ENCODE data around the gene HS3ST4.
"Not testable (repeated sequence)": the region's sequence is repeated elsewhere in the genome, so short reads cannot be mapped to it uniquely, and the experiment has no call there.

Gene HS3ST4

DNA sequence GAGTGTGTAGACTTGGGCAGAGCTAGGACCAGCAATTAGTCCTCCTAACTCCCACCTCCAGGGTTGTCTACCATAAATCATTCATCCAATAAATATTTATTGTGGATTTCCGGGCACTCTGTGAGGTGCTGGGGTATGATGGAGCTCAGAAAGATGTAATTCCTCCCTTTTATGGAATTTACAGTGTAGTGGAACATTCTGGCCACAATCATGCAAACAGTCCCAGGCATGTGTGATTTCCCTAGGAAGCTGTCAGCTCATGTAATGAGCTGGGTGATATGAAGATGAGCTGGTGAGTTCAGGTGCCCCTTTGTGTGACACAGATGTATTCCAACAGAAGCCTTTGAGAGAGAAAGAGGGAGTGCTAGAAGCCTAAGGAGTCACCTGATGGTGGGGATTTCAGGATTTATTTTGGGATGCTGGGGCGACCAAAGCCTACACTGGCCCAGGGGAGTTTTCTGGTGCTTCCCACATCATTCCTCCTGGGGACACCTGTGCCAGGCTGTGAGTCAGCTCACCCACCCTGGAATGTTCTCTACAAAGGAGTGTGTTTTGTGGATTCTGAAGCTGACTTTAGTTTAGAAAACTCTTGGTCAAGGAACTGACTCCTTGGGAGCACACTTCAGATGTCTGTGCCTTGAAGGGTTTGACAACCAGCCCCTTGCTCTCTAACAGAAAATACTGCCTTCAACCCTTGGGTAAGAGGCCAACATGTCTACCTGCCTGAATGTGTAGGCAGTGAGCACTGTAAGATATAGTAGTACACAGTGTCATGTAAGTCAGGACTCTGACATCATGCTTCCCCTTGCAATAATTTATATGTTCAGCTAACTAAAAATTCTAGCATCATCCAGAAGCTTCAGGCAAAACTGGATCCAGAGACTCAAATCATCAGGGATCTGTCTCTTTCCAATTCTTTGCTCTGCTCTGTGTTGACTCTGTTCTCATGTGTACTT is 42.9 kb downstream of the HS3ST4 start:
- no peak for DNase-seq (ENCODE audit: low read depth)

DNA sequence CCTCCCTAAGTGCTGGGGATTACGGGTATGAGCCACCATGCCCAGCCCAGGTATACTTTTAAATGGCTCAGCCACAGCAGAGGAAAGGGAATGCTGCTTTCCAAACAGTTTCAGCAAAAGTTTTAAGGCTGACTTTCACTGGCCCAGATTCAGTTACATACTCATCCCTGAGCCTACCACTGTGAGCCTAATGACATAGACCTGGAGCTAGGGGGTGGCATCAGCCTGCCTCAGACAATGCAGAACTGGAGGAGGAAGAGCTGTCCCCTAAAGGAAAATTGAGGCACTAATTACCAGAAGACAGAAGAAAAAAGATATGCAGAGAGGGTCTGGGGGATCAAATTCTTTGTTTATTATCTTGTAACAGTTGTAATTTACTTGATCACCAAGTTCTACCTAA is 43.9 kb downstream of the HS3ST4 start:
- no peak for DNase-seq (ENCODE audit: low read depth)

DNA sequence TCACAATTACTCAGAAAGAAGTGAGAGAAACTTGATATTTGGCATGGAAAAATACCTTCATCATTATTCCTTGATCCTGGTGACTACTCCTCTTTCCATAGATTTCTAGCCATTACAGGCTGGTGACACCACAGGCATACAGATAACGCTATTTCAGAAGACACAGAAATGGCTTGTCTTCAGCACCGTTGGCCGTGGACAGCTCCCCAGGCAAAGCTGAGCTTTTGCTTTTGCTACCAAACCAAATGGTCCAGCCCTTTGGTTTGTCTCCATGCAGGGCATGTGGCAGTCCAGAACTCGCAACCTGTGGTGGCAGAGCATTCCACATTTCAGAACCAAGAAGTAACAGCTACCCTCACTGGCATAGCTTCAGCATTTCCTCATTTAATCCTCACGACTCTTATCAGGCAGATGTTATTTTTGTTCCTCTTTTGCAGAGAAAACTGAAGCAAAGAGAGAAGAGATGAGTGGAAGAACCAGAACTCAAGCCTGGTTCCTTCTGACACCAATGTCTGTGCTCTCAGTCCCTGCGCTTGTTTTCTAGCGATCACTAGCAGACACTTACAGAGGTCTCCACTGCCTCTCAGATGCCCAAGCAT is 55.5 kb downstream of the HS3ST4 start:
- no peak for DNase-seq (ENCODE audit: low read depth)

DNA sequence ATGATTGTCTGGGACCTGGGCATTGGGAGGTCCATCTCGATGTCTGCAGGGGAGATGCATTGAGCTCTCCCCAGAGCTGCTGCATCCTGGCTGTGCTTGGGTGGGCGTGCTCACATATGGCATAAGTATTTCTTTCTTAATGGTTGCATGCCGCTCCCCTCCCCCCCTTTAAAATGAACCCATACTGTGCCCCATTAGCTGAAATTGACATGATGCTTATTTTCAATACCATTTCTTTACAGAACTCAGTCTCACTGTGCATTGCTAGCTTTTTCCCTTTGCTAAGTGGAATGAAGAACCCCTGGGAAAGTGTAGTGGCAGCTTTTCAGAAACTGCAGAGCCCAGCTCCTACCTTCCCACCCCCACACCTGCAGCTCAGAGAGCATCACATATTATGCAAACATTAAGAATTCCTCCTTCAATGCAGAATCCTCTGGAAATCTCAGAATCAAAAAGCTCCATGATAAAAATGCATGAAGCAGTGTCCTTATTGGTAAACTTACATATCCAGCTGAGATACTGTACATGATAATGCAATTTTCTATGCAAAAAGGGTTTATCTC is 56.4 kb downstream of the HS3ST4 start:
- DNase-seq (ENCODE audit: low read depth), result no peak

DNA sequence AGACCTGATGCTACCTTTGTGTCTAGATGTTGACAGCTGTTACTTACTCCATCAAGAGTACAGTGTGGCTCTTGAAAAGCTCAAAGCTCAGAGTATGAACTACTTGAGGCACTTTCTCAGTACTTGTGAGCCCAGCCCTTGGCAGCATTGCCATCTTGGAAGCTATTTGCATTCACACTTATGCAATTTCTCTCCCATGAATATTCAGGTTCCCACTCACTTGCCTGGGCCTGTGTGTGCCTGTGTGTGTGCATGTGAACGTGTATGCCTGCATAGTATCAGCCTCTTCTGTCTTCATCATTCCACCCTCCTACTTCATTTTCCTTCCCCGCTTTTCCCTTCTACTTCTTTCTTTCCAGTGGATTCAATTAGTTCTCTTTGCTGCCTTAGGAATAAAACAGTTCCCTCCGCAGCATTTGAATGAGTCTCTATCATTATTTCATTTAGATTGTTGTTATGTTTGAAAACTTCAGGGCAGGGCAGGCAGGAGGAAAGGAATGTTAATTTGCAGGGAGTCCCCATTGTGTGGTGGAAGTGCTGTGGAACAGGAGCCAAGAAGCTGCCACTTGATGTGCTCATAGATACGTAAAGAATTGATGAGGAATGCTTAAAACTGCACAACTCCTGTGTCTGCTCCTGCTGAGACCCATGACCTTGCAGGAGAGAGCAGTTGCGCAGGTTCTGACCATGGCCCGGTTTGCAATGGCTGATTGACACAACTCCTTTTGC is 58.9 kb downstream of the HS3ST4 start:
- DNase-seq (ENCODE audit: low read depth), result no peak

DNA sequence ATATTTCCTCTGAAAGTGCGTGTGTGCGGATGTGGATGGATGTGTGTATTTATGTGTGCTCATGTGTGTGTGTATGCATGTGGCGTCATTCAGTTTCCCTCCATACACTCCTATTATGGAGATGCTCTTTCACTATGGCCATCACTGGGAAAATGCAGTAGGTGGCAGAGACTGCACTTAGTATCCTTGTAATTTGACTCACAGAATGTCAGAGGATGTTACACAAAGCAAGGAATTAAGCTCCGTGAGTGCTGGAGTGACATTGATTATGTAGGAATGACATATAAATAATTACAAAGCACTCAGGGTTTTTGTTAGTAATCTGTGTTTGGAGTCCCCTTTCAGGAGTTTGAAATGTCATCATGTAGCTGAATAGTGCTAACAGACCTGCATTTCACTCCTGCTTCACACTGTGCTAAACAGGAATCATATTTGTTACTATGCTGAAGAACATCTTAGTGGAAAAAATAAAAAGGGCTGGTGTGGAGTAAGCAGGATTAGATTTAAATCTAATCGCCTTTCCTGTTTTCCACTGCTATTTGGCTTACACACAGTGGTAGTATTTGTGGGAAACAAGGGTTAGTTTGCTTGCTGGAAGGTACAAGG is 59.6 kb downstream of the HS3ST4 start:
- no peak for DNase-seq (ENCODE audit: low read depth)

DNA sequence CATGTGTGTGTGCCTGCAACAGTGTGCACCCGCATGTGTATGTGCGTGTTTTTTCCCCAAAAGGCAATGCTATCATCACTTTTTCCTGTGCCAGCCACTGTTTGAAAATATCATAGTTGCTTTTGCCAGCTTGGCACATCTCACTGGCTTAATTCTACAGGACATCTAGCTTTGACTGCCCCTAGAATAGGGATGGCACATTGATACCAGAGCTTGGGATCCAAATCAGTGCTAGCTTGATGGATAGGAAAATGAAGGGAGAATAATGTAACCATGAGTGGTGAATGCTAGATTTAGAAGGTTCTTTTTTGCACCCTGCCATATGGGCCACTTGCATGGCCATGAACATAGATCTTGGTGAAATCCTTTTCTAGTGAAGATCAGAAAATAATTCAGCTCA is 72.7 kb downstream of the HS3ST4 start:
- no peak for DNase-seq (ENCODE audit: low read depth)

DNA sequence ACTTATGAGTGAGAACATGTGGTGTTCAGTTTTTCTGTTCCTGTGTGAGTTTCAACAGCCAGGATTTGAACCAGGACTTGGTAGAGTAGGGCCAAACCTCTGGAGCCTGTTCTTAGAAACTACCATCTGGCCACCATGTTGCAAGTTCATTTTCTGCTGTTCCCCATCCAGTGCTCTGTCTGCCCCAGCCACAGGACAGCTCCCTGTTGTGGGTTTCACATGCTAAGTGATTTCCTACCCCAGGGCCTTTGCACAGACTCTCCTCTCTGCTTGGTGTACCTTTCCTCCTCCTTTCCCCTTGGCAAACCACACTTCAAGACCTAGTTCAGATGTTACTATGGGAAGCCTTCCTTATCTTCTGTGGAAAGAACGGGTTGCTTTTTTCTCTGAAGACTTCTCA is 79.5 kb downstream of the HS3ST4 start:
- no peak for DNase-seq (ENCODE audit: low read depth)

DNA sequence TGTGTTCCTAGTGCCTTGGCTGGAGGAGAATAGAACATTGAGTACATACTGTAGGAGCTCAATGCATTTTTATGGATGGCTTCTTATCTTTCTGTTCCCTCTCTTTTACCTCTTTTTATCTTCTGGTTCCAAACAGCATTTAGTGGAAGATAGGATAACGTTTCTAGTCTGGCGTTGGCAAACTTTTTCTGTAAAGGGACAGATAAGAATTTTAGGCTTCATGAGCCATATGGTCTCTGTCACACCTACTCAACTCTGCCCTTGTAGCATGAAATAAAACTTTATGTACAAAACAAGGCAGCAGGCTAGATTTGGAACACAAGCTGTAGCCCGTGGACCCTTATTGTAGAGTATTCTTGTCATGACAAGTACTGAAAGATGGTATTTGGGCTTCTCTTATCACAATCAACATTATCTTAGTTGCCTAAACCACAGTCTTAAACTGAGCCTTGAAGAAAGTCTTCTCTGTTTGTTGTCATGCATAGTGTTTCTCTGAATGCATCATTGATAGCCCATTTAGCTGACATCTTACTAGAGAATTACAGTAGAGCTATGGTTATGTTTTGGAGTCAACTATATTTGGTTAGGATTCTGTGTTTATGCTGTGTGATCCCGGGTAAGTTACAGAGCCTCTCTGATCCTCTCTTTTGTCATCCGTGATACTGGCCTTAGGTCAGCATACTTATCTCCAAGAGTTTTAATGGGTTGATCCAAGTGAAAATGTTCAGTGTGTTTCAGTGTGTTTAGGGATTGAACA is 80.2 kb downstream of the HS3ST4 start:
- no peak for DNase-seq (ENCODE audit: low read depth)

DNA sequence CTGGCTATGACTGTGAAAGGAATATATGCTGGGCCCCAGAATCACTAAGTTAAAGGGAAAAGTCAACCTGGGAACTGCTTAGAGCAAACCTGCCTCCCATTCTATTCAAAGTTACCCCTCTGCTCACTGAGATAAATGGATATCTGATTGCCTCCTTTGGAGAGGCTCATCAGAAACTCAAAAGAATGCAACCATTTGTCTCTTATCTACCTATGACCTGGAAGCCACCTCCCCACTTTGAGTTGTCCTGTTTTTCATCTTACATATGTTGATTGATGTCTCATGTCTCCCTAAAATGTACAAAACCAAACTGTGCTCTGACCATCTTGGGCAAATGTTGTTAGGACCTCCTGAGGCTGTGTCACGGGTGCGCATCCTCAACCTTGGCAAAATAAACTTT is 84.5 kb downstream of the HS3ST4 start:
- not testable (repeated sequence) for DNase-seq (ENCODE audit: low read depth)

DNA sequence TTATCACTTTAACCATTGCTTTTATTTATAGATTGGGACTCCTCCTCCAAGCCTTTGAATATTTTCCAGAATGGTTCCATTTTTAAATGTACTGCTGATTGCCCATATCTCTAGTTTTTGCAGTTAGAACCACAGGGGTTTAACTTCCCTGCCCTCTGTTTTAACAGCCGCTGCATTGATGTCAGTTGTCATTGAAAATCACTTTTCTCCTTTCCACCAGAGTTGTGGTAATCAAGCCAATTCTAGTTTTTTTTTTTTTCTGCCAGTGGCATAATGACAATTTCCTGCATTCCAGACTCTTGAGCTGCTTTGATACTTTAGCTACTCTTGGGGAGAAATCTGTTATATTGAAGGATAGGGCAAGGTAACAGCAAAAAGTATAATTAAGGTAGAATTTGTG is 91.5 kb downstream of the HS3ST4 start:
- no peak for DNase-seq (ENCODE audit: low read depth)

DNA sequence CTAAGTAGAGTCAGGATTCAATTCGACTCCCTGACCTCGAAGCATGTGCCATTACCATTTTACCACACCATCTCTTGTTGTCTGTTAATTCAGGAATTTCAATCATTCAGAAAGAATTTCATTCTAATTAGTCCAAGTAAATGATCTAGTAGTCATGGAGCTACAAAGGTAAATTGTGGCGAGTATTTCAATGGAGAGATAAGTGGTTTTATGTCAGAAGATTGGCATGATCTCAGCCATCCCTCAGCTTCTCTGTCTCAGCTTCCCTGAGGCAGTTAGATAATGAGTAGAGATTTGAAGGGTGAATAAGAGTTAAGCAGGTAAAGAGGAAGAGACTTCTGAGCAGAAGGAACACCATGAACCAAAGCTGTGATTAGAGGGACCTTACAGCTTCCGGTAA is 93.6 kb downstream of the HS3ST4 start:
- DNase-seq (ENCODE audit: low read depth), result no peak

DNA sequence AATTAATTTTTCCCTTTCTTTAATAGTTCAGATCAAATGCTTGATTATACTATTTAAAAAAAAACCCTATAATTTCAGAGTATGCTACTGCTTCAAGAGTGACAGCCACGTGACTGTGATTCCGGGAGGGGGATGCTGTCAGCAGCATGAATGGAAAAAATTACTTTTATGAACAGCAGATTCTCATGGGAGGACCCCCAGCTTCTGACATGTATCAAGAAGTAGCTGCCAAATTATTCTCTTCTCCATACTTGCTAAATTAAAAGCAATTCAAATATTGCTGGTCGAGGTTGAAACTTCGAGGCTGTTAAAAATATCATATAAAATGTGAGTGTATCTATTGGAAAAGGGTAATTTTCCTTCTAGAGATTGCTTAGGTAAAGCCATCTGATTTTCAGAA is 95.0 kb downstream of the HS3ST4 start:
- DNase-seq (ENCODE audit: low read depth), result no peak

DNA sequence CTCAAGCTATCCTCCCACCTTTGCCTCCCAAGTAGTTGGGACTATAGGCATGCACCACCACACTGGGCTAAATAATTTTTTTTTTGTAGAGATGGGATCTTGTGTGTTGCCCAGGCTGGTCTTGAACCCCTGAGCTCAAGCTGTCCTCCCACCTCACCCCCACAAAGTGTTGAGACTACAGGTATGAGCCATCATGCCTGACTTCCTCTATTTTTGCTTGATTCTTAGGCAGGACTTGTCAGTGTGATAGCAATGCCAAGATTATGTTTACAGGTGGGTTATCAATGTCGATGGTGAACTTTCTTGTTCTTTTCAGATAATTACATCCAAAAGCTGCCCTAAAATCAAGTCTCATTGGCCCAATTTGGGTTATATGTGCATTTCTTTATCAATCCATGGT is 96.9 kb downstream of the HS3ST4 start:
- DNase-seq (ENCODE audit: low read depth), result no peak

DNA sequence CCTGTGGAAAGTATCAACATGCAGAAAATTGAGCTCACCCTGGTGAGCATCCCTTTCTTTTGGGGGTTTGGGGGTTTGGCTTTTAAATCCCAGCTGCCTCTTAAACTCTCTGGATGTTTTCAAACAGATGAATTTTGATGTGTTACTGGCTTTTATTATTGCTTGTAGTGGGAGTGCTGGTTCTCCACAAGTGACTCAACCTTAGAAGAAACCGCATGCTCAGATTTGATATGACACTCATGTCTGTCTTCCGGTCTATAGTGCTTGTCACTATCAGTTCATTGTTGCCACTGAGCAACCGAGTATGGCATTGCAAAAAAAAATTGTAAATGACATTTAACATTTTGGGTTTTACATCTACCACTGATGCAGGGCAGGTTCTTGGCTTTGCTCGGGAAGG is 104.5 kb downstream of the HS3ST4 start:
- no peak for DNase-seq (ENCODE audit: low read depth)

DNA sequence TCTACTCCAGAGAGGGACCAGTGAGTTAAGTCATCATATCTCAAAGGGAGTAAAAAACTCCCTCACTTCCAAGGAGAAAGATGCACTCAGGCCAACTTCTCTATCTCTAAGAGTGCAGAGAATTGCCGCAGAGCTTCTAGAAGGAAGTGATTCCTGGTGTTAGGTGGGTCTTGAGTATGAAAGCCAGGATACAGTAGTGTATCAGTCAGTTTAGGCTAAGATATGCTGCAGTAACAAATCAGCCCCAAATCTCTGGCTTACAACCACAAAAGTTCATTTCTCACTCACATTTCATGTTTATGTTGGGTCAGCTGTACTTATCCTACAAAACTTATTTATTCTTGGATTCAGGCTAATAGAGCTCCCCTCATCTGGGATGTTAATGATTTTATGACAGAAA is 106.3 kb downstream of the HS3ST4 start:
- no peak for DNase-seq (ENCODE audit: low read depth)

DNA sequence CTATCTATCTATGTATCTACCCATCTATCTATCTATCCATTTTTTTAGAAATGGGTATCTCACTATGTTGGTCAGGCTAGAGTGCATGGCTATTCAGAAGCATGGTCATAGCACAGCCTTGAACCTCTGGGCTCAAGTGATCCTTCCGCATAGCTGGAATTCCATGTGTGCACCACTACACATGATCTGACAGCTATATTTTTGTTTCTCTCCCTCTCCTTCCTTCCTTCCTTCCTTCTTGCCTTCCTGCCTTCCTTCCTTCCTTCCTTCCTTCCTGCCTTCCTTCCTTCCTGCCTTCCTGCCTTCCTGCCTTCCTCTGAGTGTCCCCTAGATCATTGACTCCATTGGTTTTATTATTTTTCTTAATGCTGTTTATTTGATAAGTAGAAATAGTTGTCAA is 108.1 kb downstream of the HS3ST4 start:
- no peak for DNase-seq (ENCODE audit: low read depth)

DNA sequence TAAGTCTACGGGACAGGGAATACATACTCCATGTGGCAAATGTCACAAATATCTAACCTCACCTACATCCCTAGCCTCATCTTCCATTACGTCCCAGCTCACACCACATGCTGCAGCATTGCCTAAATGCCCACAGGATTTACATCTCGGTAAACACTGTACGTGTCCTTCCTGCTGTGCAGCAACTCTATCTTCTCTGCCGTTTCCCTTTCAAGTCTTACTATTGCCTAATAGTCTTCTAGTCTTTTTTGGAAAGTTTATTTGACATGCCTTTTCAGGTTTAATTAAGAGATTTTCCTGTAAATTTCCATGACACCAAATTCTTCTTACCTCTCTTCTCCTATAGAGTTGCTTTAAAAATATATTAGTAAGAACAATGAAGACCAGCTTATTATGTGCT is 120.5 kb downstream of the HS3ST4 start:
- no peak for DNase-seq (ENCODE audit: low read depth)

DNA sequence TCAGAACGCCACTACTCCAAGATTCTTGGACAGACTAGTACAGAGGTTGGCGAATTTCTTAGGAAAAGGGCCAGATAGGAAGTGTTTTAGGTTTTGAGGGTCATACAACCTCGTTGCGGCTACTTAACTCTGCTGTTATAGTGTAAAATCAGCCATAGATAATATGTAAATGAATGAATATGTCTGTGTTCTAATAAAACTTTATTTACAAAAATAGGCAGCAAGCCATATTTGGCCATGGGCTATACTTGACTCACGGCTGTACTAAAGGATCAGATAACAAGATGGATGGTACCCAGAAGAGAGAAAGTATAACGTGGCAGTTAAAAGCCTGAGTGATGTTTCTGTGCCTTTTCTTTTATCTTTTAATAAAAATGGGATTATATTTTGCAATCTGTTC is 125.5 kb downstream of the HS3ST4 start:
- no peak for DNase-seq (ENCODE audit: low read depth)

DNA sequence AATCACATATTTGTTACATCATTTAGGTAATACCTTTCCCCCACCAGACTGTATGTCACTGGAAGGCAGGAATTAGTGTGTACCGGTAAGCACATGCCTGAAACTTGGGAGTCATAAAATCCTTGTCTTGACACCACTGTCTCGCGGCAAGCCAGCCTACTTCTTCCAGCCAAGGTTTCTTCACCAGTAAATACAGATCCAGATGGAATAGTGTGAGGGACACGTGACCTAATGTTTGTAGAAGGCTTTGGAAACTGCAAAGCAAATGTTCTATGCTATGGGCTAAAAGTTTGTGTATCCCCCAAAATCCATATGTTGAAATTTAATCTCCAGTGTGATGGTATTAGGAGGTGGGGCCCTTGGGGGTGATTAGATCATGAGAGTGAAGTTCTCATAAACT is 126.1 kb downstream of the HS3ST4 start:
- DNase-seq (ENCODE audit: low read depth), result no peak

DNA sequence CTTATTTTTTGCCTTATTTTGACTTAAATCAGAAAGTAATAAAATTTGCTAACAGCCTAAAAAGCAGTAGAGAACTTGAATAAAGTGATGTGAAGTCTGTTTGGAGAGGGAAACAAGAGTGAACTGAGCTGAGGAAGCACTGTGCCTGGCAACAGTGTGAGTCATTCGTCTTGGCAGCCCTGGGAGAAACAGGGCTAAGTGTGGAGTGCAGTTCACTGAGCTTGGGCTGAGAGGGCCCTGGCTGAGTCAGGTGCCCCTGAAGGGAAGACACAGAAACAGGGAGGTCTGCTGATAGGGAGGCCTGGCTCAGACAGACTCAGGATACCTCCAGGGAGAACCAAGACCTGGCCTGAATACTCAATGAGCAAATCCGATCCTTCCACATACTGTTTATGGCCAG is 132.1 kb downstream of the HS3ST4 start:
- DNase-seq (ENCODE audit: low read depth), result no peak

DNA sequence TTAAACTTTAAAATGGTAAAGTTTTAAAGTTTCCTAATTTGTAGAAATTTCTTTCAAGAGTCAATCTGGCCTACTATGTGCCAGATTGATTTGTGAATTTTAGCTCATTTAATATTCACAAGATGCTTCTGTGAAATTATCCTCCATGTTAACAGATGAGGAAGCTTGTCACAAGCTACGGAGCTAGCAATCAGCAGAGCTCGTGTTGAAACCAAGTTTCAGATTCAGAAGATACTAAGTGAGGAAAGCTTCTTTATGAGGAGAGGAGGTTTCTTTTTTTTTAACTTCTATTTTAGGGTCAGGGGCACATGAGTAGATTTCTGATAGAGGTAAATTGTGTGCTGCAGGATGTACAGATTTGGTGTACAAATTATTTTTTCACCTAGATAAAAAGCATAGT is 135.9 kb downstream of the HS3ST4 start:
- DNase-seq (ENCODE audit: low read depth), result no peak

Measured in amniotic epithelial cell (primary cell).